Urinary bladder (tissue), 4 donors: Measurements from ENCODE around the gene GOLGA8A. TPM values are rescaled to one million over a fixed set of nuclear protein-coding genes. Genes with fewer than 3 reads are reported as not detected.

Experiments used
- DNase-seq: peaks from one replicate; pipeline ENCODE4 v3.0.0-alpha.2; 2015; ENCODE audit errors: extremely low spot score
- H3K27ac ChIP-seq: one replicate; pipeline ENCODE4 v1.5.1; 2013; ENCODE audit warnings: low read depth, mild to moderate bottlenecking, moderate library complexity
- H3K36me3 ChIP-seq: one replicate; pipeline ENCODE4 v1.6.1; 2013; ENCODE audit warnings: mild to moderate bottlenecking, moderate library complexity; ENCODE audit not compliant: insufficient read depth
- H3K4me1 ChIP-seq: one replicate; pipeline ENCODE4 v1.6.1; 2013; ENCODE audit warnings: mild to moderate bottlenecking, moderate library complexity; ENCODE audit not compliant: insufficient read depth
- H3K4me3 ChIP-seq: one replicate; pipeline ENCODE4 v1.5.1; 2013; ENCODE audit warnings: low read depth, low read length
- WGBS: extraction: QIAGEN DNeasy Blood & Tissue Kit; methylation state at CpG from one replicate; pipeline ENCODE4 v1.1.7; 2013; 5-methylcytosine and 5-hydroxymethylcytosine counted together
- polyA plus RNA-seq: library from polyadenylated mRNA; stranded (reverse); fragments of 200-250 nt; gene quantifications from one replicate; pipeline ENCODE4 v1.2.3, GENCODE V29; 2013
- total RNA-seq: library from RNA; depleted of rRNA; stranded (reverse); fragments of >200 nt; gene quantifications from one replicate; pipeline ENCODE4 v1.2.3, GENCODE V29; 2014
- donor health status: healthy with polysubstance abuse.
- donor health status: healthy.

Gene GOLGA8A
- 43.9 TPM for total RNA-seq
- polyA plus RNA-seq, result 13.3 TPM

GRCh38 chr15:34437687-34438086, at the start of gene GOLGA8A:
Gene GOLGA8A, minus strand, starts transcription at chr15:34437808. Its CDS starts 48,117 bp downstream, at chr15:34389691.
- H3K4me1 ChIP-seq, result no peaks in the 10 kb centered on the region
- 6% methylated on average over 32 of the region's 33 CpGs for WGBS
- no peak within 1 kb of the TSS for H3K27ac ChIP-seq
- H3K36me3 ChIP-seq, result no peaks in the 10 kb centered on the region
- DNase-seq, result peak; percentile 29
- peak within 1 kb of the TSS; percentile 73 for H3K4me3 ChIP-seq

DNA sequence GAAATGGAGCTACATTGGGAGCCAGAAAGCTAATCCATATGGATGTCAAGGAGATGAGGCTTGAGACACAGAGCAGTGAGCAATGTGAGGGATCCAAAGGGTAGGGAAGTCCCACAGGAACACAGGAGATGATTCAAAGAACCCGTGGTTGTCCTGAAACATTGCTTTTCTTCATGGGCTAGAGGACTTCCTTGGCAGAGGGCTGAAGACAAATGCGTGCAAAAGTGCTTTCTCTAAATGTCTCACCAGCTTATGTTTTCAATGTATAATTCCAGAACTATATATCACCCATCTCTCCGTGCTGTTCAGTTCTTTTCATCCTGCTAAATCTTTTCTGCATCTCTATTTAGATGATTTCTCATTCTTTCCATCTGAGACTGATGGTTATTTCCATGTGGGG, 46.0 kb upstream of the GOLGA8A start:
- Histone ChIP-seq H3K36me3 (no peaks in the 10 kb centered on the region), H3K4me3 (no peak overlapping the region), H3K4me1 (no peaks in the 10 kb centered on the region), H3K27ac (no peak overlapping the region)
- WGBS, result 81% methylated on average over 3 of the region's 3 CpGs
- no peak for DNase-seq

DNA sequence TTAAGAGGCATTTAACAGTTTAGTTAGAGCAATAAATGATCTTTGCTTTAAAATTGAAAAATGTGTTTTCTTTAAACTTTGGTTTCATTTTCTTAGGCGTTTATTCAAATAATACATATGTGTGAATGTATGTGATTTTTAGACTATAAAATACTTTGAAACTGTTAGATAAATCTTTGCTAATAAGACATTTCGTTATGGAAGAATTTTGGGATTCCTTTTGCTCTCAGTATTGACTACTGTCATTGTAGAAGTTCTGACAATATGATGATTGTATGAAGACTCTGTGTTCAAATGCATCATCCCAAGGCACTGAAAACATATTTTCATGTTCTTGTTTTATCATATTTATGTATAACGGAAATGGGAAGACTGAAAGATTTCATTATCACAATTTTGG, 43.8 kb upstream of the GOLGA8A start:
- H3K4me1 ChIP-seq, result no peaks in the 10 kb centered on the region
- no peak for DNase-seq
- no peak overlapping the region for H3K4me3 ChIP-seq
- no peaks in the 10 kb centered on the region for H3K36me3 ChIP-seq
- H3K27ac ChIP-seq, result no peak overlapping the region
- 74% methylated on average over 3 of the region's 3 CpGs for WGBS

DNA sequence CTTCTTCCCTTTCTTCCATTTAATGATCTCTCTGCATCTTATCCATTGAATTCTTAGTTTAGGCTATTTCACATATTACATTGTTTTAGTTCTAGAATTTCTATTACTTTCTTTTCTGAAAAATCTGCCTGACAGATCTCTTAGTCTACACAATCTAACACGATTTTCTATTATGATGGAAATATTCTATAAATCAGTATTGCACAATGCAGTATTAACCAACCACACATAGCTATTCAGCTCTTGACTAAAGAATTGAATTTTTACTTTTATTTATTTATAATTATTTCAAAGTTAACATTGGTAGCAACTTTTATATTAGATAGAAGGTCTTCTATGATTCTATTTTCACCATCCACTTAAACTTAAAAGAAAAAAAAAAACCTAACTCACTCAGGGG, 36.2 kb upstream of the GOLGA8A start:
- no peak for DNase-seq
- no peaks in the 10 kb centered on the region for H3K4me1 ChIP-seq
- no peak overlapping the region for H3K27ac ChIP-seq
- no peaks in the 10 kb centered on the region for H3K36me3 ChIP-seq
- no peak overlapping the region for H3K4me3 ChIP-seq
- WGBS, result 51% methylated on average over 1 of the region's 1 CpG

- WGBS, result 73% methylated on average over 2 of the region's 2 CpGs
- Histone ChIP-seq H3K4me3 (no peak overlapping the region), H3K4me1 (no peaks in the 10 kb centered on the region), H3K36me3 (no peaks in the 10 kb centered on the region), H3K27ac (no peak overlapping the region)
- DNase-seq, result no peak
Observed at GRCh38 chr15:34472947-34473346, 35.3 kb upstream of the GOLGA8A start.

- whole genome bisulfite sequencing, result 36% methylated on average over 1 of the region's 1 CpG
- Histone ChIP-seq H3K4me3 (no peak overlapping the region), H3K4me1 (no peaks in the 10 kb centered on the region), H3K27ac (no peak overlapping the region), H3K36me3 (no peaks in the 10 kb centered on the region)
- no peak for DNase-seq
Observed at GRCh38 chr15:34470892-34471291, 33.3 kb upstream of the GOLGA8A start.

DNA sequence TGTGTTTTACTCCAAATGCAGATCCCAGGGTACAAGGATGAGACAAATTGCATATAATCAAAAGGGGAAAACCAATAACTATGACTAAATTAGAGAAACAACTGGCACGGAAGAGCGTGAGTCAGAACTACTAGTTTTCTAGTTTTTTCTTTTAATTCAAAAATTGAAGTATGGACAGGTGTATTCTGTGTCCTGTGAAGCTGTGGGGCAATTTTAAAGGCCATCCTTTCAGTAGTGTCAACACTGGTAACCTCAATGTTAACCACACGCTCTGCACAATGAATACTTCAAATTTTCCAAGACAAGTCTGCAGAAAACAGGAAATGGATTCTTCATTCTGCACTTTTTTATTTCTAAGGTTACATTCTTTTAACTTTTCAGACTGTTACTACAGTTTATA, 32.5 kb upstream of the GOLGA8A start:
- H3K4me3 ChIP-seq, result no peak overlapping the region
- no peaks in the 10 kb centered on the region for H3K4me1 ChIP-seq
- no peak overlapping the region for H3K27ac ChIP-seq
- DNase-seq, result no peak
- whole genome bisulfite sequencing, result 76% methylated on average over 3 of the region's 3 CpGs
- H3K36me3 ChIP-seq, result no peaks in the 10 kb centered on the region

GRCh38 chr15:34461730-34462129, 24.1 kb upstream of the GOLGA8A start:
- 20% methylated on average over 1 of the region's 1 CpG for WGBS
- H3K36me3 ChIP-seq, result no peaks in the 10 kb centered on the region
- DNase-seq, result no peak
- no peak overlapping the region for H3K4me3 ChIP-seq
- no peak overlapping the region for H3K27ac ChIP-seq
- H3K4me1 ChIP-seq, result no peaks in the 10 kb centered on the region

DNA sequence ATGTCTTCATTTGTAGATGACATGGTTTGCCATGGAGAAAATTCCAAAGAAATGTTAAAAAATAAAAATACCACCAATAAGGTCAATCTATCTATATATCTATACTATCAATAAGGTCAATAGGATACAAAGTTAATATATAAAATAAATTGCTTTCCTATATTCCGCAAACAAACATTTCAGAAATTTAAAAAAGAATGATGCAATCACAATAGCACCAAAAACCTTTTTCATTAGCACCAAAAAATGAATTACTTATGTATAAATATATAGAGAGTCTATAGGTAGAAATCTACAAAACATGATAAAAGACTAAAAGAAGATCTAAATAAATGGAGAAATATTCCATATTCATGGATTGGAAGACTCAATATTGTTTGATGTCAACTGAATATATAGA, 22.8 kb upstream of the GOLGA8A start:
- 89% methylated on average over 1 of the region's 1 CpG for WGBS
- no peak for DNase-seq
- no peak overlapping the region for H3K4me3 ChIP-seq
- H3K27ac ChIP-seq, result no peak overlapping the region
- no peaks in the 10 kb centered on the region for H3K36me3 ChIP-seq
- no peaks in the 10 kb centered on the region for H3K4me1 ChIP-seq

DNA sequence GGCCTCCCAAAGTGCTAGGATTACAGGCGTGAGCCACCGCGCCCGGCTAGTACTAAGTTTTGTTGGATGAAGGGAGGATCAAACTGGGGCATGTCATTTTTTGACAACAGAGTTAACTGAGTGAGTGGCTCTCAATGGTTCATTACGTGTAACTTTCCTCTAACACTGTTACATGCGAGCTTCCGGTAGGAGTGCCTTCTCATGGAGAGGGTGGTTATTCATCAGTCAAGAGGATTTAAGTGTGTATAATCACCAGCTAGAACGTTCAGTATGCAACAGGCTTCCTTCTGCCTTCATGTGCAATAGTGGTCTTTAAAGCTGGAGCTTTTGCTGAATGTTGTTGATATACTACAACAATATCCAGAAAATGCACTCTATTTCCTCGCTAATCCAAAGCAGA, 19.1 kb upstream of the GOLGA8A start:
- no peaks in the 10 kb centered on the region for H3K4me1 ChIP-seq
- DNase-seq, result no peak
- no peak overlapping the region for H3K27ac ChIP-seq
- H3K4me3 ChIP-seq, result no peak overlapping the region
- 79% methylated on average over 9 of the region's 9 CpGs for WGBS
- H3K36me3 ChIP-seq, result no peaks in the 10 kb centered on the region

DNA sequence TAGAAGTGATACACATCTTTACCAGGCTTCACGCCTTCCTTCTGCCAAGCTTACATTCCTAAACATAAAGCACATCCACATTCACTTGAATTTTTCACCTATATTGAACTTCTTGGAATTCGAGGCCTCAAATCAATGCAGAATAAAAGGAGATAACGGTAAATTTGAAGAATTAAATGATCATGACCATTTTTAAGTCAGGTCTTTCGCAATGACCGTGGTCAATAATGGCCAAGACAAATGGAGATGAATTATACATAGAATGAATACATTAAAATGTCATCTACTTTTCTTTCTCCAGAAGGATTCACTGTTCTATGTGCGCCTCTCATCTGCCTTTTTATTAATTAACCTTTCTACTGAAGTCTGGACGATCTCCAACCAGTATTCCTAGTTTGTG, 5.3 kb upstream of the GOLGA8A start:
- Histone ChIP-seq H3K4me3 (no peak overlapping the region), H3K4me1 (no peaks in the 10 kb centered on the region), H3K27ac (no peak overlapping the region), H3K36me3 (no peaks in the 10 kb centered on the region)
- WGBS, result 86% methylated on average over 7 of the region's 7 CpGs
- no peak for DNase-seq

DNA sequence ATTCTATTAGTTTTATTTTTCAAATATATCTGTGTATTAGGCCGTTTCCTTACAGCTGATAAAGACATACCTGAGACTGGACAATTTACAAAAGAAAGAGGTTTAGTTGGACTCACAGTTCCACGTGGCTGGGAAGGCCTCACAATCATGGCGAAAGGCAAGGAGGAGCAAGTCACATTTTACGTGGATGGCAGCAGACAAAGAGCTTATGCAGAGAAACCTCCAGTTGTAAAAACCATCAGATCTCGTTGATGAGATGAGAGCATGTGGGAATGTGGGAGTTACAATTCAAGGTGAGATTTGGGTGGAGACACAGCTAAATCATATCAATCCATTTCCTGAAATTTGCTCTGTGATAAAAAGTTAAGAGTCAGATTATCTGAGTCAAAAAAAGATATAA, 2.3 kb upstream of the GOLGA8A start:
- H3K4me1 ChIP-seq, result no peaks in the 10 kb centered on the region
- 65% methylated on average over 5 of the region's 5 CpGs for WGBS
- H3K36me3 ChIP-seq, result no peaks in the 10 kb centered on the region
- H3K4me3 ChIP-seq, result no peak overlapping the region
- no peak for DNase-seq
- no peak overlapping the region for H3K27ac ChIP-seq

DNA sequence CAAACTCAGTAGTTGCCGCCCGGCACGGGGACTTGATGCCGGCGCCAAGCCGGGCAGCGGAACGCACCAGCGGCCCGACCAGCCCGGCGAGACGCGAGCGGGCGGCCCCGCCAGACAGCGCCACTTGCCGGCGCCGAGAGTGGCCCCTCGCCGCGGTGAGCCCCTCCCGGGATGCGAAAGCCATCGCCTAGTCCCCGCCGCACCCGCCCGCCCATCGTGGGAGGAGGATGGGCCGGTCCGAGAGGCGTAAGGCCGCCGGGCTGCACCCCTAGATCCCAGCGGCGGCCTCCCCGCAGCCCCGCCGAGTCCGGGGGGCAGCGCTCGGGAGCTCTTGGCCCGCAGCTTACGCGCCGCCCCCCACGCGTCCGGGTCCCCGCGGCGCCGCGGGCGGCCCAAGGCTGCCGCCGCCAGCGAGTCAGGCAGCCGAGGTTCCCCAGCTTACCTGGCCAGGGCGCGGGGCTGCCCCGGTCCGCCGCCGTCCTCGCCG, 609 bp downstream of the GOLGA8A start:
- no peak for DNase-seq
- Histone ChIP-seq H3K27ac (no peak overlapping the region), H3K36me3 (no peaks in the 10 kb centered on the region), H3K4me1 (no peaks in the 10 kb centered on the region), H3K4me3 (peak overlapping the region; percentile 73)
- WGBS, result under 1% methylated on average over 49 of the region's 70 CpGs

- H3K4me1 ChIP-seq, result no peaks in the 10 kb centered on the region
- peaks cover under 1% of the 10 kb centered on the region for H3K36me3 ChIP-seq
- no peak for DNase-seq
- H3K27ac ChIP-seq, result no peak overlapping the region
- 8% methylated on average over 31 of the region's 31 CpGs for WGBS
- peak overlapping the region; percentile 73 for H3K4me3 ChIP-seq
Observed at GRCh38 chr15:34436126-34436955, 1.3 kb downstream of the GOLGA8A start.
